ENCODE data around the gene TCP11L1. TPM values are rescaled to one million over a fixed set of nuclear protein-coding genes. Genes with fewer than 3 reads are reported as not detected.

TCP11L1 gene
- total RNA-seq, 1 experiment from 2014 or later: 23.9 TPM

DNA sequence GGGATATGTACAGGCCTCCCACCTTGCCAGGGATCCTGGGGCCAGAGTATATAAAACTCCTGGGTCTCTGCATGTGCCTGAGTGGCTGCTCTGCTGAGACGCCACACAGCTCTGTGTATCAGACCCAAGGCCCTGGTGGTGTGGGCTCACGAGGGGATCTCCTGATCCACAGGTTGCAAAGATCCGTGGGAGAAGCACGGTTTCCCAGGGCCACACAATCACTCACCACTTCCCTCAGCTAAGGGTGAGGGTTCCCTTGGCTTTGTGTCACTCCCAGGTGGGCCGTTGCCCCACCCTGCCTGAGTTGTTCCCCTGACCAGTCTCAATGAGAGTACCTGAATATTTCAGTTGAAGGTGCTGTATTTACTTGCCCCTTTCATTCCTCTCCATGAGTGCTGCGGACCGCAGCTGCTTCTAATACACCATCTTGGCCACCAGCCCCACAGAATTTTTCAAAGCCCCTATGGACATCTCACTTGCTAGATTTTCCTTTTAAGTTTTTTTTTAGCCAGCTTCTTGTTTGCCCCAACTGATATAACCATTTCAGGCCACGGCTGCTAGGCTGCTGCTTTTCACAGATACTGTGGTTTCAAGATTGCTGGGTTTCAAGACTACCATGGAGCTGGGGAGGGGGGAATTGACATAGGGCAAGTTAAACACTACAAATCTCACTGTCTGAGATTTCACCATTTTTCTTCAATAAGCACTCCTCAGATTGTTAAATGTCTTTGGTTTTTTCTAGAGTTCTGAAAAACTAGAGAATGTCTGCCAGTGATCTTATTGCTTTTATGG is 37.4 kb upstream of the TCP11L1 start:
- ChIA-PET POLR2A (interaction anchor here (0.6 kb wide), 1 partner anchor 122 kb away, joined by 5 read pairs; no protein-coding TSS in a partner anchor), CTCF (no interaction called here)
- Histone ChIP-seq H3K4me3 (ENCODE audit: low read depth in 2 of 2, low read length in 2 of 2) (no peak overlapping the region), H3K4me1 (ENCODE audit: control insufficient read depth, insufficient read depth, low read length) (no peaks in the 10 kb centered on the region), H3K27ac (ENCODE audit: low read length) (no peak overlapping the region), H3K27me3 (ENCODE audit: control insufficient read depth, insufficient read depth, low read length) (no peaks in the 10 kb centered on the region), H3K36me3 (ENCODE audit: control insufficient read depth, insufficient read depth, low read length) (no peaks in the 10 kb centered on the region), H3K9me3 (ENCODE audit: control insufficient read depth, insufficient read depth, low read depth, low read length) (no peaks in the 10 kb centered on the region)
- in situ Hi-C loops (cut with HindIII; ENCODE audit: low pct_unique_long_range_greater_than_20kb, low sequenced_read_pairs): no loop called here
- TF ChIP-seq, protein P1, sequence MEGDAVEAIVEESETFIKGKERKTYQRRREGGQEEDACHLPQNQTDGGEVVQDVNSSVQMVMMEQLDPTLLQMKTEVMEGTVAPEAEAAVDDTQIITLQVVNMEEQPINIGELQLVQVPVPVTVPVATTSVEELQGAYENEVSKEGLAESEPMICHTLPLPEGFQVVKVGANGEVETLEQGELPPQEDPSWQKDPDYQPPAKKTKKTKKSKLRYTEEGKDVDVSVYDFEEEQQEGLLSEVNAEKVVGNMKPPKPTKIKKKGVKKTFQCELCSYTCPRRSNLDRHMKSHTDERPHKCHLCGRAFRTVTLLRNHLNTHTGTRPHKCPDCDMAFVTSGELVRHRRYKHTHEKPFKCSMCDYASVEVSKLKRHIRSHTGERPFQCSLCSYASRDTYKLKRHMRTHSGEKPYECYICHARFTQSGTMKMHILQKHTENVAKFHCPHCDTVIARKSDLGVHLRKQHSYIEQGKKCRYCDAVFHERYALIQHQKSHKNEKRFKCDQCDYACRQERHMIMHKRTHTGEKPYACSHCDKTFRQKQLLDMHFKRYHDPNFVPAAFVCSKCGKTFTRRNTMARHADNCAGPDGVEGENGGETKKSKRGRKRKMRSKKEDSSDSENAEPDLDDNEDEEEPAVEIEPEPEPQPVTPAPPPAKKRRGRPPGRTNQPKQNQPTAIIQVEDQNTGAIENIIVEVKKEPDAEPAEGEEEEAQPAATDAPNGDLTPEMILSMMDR (IDR thresholded peaks at IDR 0.05): no peak
- TF ChIP-seq TCF7L2 (IDR thresholded peaks at IDR 0.05; ENCODE audit: low read depth, low read length) (no peak), SIN3A (IDR thresholded peaks at IDR 0.05; ENCODE audit: borderline replicate concordance, insufficient read depth, low read depth, low read length) (no peak), POLR2AphosphoS5 (IDR thresholded peaks at IDR 0.05; ENCODE audit: low read depth, low read length) (no peak)
- TF ChIP-seq, protein P2, sequence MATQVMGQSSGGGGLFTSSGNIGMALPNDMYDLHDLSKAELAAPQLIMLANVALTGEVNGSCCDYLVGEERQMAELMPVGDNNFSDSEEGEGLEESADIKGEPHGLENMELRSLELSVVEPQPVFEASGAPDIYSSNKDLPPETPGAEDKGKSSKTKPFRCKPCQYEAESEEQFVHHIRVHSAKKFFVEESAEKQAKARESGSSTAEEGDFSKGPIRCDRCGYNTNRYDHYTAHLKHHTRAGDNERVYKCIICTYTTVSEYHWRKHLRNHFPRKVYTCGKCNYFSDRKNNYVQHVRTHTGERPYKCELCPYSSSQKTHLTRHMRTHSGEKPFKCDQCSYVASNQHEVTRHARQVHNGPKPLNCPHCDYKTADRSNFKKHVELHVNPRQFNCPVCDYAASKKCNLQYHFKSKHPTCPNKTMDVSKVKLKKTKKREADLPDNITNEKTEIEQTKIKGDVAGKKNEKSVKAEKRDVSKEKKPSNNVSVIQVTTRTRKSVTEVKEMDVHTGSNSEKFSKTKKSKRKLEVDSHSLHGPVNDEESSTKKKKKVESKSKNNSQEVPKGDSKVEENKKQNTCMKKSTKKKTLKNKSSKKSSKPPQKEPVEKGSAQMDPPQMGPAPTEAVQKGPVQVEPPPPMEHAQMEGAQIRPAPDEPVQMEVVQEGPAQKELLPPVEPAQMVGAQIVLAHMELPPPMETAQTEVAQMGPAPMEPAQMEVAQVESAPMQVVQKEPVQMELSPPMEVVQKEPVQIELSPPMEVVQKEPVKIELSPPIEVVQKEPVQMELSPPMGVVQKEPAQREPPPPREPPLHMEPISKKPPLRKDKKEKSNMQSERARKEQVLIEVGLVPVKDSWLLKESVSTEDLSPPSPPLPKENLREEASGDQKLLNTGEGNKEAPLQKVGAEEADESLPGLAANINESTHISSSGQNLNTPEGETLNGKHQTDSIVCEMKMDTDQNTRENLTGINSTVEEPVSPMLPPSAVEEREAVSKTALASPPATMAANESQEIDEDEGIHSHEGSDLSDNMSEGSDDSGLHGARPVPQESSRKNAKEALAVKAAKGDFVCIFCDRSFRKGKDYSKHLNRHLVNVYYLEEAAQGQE (IDR thresholded peaks at IDR 0.05; ENCODE audit: insufficient read depth in 1 of 2, low read depth in 2 of 2, low read length in 1 of 2): no peak
- no TSS peak for BruUV-seq (replicated peaks)
- ATAC-seq (0 out of 2 replicates have a peak, but pooled peaks have one; percentile 34), DNase-seq (ENCODE audit: low read depth, low spot score) (no peak)
- intact Hi-C loops (cut with micrococcal nuclease; ENCODE audit: unreplicated experiment): no loop called here

DNA sequence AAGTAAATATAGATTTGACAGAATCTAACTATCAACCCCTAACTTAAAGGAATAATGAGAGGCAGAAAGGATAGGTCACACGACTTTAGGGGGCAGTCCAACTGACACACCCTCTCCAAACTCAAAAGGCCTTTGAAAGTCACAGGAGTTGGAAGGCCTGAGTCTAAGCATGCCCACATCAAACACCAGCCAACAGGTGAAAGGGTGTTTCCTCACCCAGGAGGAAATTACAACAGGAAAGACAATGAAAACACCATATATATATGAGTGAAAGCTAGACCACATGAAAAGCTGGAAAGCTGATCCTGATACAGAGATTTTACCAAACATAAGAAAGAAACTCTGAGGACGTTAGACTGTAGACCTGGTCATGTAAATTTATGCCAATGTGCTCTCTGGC is 34.2 kb upstream of the TCP11L1 start:
- ChIA-PET CTCF (no interaction called here), POLR2A (interaction anchor here (0.7 kb wide), 1 partner anchor 32 kb away, joined by 7 read pairs; no protein-coding TSS in a partner anchor)
- no peaks in the 10 kb centered on the region for H3K9me3 ChIP-seq (ENCODE audit: control insufficient read depth, insufficient read depth, low read depth, low read length)
- no peak overlapping the region for H3K27ac ChIP-seq (ENCODE audit: low read length)
- in situ Hi-C loops (cut with HindIII; ENCODE audit: low pct_unique_long_range_greater_than_20kb, low sequenced_read_pairs): no loop called here
- H3K4me3 ChIP-seq (ENCODE audit: low read depth in 2 of 2, low read length in 2 of 2): no peak overlapping the region
- TF ChIP-seq TCF7L2 (IDR thresholded peaks at IDR 0.05; ENCODE audit: low read depth, low read length): no peak
- no peak for TF ChIP-seq POLR2AphosphoS5 (IDR thresholded peaks at IDR 0.05; ENCODE audit: low read depth, low read length)
- TF ChIP-seq, protein P1 (IDR thresholded peaks at IDR 0.05): no peak
- TF ChIP-seq, protein P2 (IDR thresholded peaks at IDR 0.05; ENCODE audit: insufficient read depth in 1 of 2, low read depth in 2 of 2, low read length in 1 of 2): no peak
- TF ChIP-seq SIN3A (IDR thresholded peaks at IDR 0.05; ENCODE audit: borderline replicate concordance, insufficient read depth, low read depth, low read length): no peak
- no TSS peak for BruUV-seq (replicated peaks)
- ATAC-seq (no peak), DNase-seq (ENCODE audit: low read depth, low spot score) (no peak)
- H3K36me3 ChIP-seq (ENCODE audit: control insufficient read depth, insufficient read depth, low read length): no peaks in the 10 kb centered on the region
- intact Hi-C loops (cut with micrococcal nuclease; ENCODE audit: unreplicated experiment): no loop called here
- no peaks in the 10 kb centered on the region for H3K4me1 ChIP-seq (ENCODE audit: control insufficient read depth, insufficient read depth, low read length)
- H3K27me3 ChIP-seq (ENCODE audit: control insufficient read depth, insufficient read depth, low read length): no peaks in the 10 kb centered on the region

All from Panc1 (cell line).